ENCODE results near the gene C6orf62. TPM values are rescaled to one million over a fixed set of nuclear protein-coding genes. Genes with fewer than 3 reads are reported as not detected.
"Not testable (repeated sequence)": the region's sequence is repeated elsewhere in the genome, so short reads cannot be mapped to it uniquely, and the experiment has no call there.

Gene C6orf62
- polyA plus RNA-seq, 1 of the 3 experiments (the other 2 are of a cell fraction), result 36.0 TPM

- H3K27ac ChIP-seq (ENCODE audit: low read depth in 2 of 2, low read length in 1 of 2); DNase-seq; H3K4me2 ChIP-seq; H3K9me3 ChIP-seq; H3K79me2 ChIP-seq (ENCODE audit: insufficient read depth); H3K4me3 ChIP-seq (ENCODE audit: low read depth in 2 of 2, low read length in 1 of 2); H3K4me1 ChIP-seq (ENCODE audit: control insufficient read depth in 1 of 2, insufficient read depth in 2 of 2, low read depth in 1 of 2, low read length in 1 of 2); H2AFZ ChIP-seq (ENCODE audit: low read depth); H3K9me2 ChIP-seq; H3K9ac ChIP-seq; H4K20me1 ChIP-seq (ENCODE audit: insufficient read depth); CTCF ChIA-PET; POLR2A ChIA-PET; H3K27me3 ChIP-seq (ENCODE audit: insufficient read depth); H3F3A ChIP-seq (replicated peaks; ENCODE audit: insufficient read depth); H3K36me3 ChIP-seq (replicated peaks in 1 of 2; ENCODE audit: control insufficient read depth in 1 of 2, insufficient read depth in 2 of 2, low read length in 1 of 2): not testable (repeated sequence)
- 89% methylated on average over 4 of the region's 4 CpGs for WGBS (ENCODE audit: low lambda C conversion rate)
Measured at GRCh38 chr6:24734710-24735109, 15.8 kb upstream of the C6orf62 start.

DNA sequence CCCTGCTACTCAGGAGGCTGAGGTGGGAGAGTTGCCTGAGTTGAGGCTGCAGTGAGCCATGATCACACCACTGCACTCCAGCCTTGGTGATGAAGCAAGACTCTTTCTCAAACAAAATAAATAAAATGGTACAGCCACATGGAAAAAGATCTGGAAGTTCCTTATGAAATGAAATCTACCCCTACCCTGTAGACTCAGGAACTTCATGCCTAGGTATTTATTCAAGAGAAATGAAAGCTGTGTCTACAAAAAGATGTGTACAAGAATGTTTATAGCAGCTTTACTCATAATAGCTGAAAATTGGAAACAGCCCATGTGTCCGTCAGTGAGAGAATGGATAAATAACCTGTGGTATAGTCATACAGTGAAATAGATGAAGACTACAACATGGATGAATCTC, 15.2 kb upstream of the C6orf62 start:
- 88% methylated on average over 1 of the region's 1 CpG for WGBS (ENCODE audit: low lambda C conversion rate)
- ChIA-PET CTCF (no interaction called here), POLR2A (no interaction called here)
- no peak overlapping the region for H3K27ac ChIP-seq (ENCODE audit: low read depth in 2 of 2, low read length in 1 of 2)
- no peaks in the 10 kb centered on the region for H3K9me3 ChIP-seq
- H3K9ac ChIP-seq, result no peak overlapping the region
- no peaks in the 10 kb centered on the region for H3K4me1 ChIP-seq (ENCODE audit: control insufficient read depth in 1 of 2, insufficient read depth in 2 of 2, low read depth in 1 of 2, low read length in 1 of 2)
- H3F3A ChIP-seq (replicated peaks; ENCODE audit: insufficient read depth), result no peaks in the 10 kb centered on the region
- H3K79me2 ChIP-seq (ENCODE audit: insufficient read depth), result no peaks in the 10 kb centered on the region
- DNase-seq, result no peak
- no peak overlapping the region for H2AFZ ChIP-seq (ENCODE audit: low read depth)
- no peaks in the 10 kb centered on the region for H4K20me1 ChIP-seq (ENCODE audit: insufficient read depth)
- no peak overlapping the region for H3K4me2 ChIP-seq
- no peaks in the 10 kb centered on the region for H3K9me2 ChIP-seq
- no peak for TF ChIP-seq EP300 (IDR thresholded peaks at IDR 0.05; ENCODE audit: borderline replicate concordance in 1 of 2, low read depth in 1 of 2, low read length in 1 of 2)
- TF ChIP-seq, protein P1, sequence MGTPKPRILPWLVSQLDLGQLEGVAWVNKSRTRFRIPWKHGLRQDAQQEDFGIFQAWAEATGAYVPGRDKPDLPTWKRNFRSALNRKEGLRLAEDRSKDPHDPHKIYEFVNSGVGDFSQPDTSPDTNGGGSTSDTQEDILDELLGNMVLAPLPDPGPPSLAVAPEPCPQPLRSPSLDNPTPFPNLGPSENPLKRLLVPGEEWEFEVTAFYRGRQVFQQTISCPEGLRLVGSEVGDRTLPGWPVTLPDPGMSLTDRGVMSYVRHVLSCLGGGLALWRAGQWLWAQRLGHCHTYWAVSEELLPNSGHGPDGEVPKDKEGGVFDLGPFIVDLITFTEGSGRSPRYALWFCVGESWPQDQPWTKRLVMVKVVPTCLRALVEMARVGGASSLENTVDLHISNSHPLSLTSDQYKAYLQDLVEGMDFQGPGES (IDR thresholded peaks at IDR 0.05; ENCODE audit: low read depth, low read length), result no peak
- TF ChIP-seq, protein P2, sequence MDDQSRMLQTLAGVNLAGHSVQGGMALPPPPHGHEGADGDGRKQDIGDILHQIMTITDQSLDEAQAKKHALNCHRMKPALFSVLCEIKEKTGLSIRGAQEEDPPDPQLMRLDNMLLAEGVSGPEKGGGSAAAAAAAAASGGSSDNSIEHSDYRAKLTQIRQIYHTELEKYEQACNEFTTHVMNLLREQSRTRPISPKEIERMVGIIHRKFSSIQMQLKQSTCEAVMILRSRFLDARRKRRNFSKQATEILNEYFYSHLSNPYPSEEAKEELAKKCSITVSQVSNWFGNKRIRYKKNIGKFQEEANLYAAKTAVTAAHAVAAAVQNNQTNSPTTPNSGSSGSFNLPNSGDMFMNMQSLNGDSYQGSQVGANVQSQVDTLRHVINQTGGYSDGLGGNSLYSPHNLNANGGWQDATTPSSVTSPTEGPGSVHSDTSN (IDR thresholded peaks at IDR 0.05), result no peak
- TF ChIP-seq EZH2phosphoT487 (IDR thresholded peaks at IDR 0.05; ENCODE audit: borderline replicate concordance, low read depth), result no peak
- TF ChIP-seq MXI1 (IDR thresholded peaks at IDR 0.05; ENCODE audit: low read depth, low read length), result no peak
- TF ChIP-seq RAD21 (IDR thresholded peaks at IDR 0.05; ENCODE audit: low read length), result no peak
- TF ChIP-seq FOXJ3 (CRISPR knock-in tag; IDR thresholded peaks at IDR 0.05), result no peak
- TF ChIP-seq RCOR1 (IDR thresholded peaks at IDR 0.05; ENCODE audit: low read length), result no peak
- TF ChIP-seq FOXM1 (IDR thresholded peaks at IDR 0.05; ENCODE audit: low read depth), result no peak
- TF ChIP-seq CTCF (IDR thresholded peaks at IDR 0.05), result no peak
- TF ChIP-seq GATA2 (CRISPR knock-in tag; IDR thresholded peaks at IDR 0.05), result no peak
- TF ChIP-seq, protein P3, sequence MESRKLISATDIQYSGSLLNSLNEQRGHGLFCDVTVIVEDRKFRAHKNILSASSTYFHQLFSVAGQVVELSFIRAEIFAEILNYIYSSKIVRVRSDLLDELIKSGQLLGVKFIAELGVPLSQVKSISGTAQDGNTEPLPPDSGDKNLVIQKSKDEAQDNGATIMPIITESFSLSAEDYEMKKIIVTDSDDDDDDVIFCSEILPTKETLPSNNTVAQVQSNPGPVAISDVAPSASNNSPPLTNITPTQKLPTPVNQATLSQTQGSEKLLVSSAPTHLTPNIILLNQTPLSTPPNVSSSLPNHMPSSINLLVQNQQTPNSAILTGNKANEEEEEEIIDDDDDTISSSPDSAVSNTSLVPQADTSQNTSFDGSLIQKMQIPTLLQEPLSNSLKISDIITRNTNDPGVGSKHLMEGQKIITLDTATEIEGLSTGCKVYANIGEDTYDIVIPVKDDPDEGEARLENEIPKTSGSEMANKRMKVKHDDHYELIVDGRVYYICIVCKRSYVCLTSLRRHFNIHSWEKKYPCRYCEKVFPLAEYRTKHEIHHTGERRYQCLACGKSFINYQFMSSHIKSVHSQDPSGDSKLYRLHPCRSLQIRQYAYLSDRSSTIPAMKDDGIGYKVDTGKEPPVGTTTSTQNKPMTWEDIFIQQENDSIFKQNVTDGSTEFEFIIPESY (IDR thresholded peaks at IDR 0.05; ENCODE audit: borderline replicate concordance, low read depth), result no peak
- no peaks in the 10 kb centered on the region for H3K36me3 ChIP-seq (replicated peaks in 1 of 2; ENCODE audit: control insufficient read depth in 1 of 2, insufficient read depth in 2 of 2, low read length in 1 of 2)
- no peaks in the 10 kb centered on the region for H3K27me3 ChIP-seq (ENCODE audit: insufficient read depth)
- H3K4me3 ChIP-seq (ENCODE audit: low read depth in 2 of 2, low read length in 1 of 2), result no peak overlapping the region

DNA sequence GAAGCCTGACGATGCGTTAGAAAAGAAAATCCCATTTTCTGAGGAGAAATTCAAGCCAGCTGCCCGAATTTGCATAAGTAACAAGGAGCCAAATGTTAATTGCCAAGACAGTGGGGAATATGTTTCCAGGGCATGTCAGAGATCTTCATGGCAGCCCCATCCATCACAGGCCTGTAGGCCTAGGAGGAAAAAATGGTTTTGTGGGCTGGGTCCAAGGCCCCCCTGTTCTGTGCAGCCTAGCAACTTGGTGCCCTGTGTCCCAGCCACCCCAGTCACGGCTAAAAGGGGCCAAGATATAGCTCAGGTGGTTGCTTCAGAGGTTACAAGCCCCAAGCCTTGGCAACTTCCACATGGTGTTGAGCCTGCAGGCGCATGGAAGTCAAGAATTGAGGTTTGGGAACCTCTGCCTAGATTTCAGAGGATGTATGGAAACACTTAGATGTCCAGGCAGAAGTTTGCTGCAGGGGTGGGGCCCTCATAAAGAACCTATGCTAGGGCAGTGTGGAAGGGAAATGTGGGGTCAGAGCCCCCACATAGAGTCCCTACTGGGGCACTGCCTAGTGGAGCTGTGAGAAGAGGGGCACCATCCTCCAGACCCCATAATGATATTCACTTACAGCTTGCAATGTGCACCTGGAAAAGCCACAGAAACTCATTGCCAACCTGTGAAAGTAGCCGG, 12.6 kb upstream of the C6orf62 start:
- H3K4me1 ChIP-seq (ENCODE audit: control insufficient read depth in 1 of 2, insufficient read depth in 2 of 2, low read depth in 1 of 2, low read length in 1 of 2); H4K20me1 ChIP-seq (ENCODE audit: insufficient read depth); H3K4me2 ChIP-seq; H3K9me3 ChIP-seq; H3F3A ChIP-seq (replicated peaks; ENCODE audit: insufficient read depth); H3K27me3 ChIP-seq (ENCODE audit: insufficient read depth); POLR2A ChIA-PET; H3K36me3 ChIP-seq (replicated peaks in 1 of 2; ENCODE audit: control insufficient read depth in 1 of 2, insufficient read depth in 2 of 2, low read length in 1 of 2); DNase-seq; H3K27ac ChIP-seq (ENCODE audit: low read depth in 2 of 2, low read length in 1 of 2); H3K79me2 ChIP-seq (ENCODE audit: insufficient read depth); H2AFZ ChIP-seq (ENCODE audit: low read depth); H3K9me2 ChIP-seq; H3K4me3 ChIP-seq (ENCODE audit: low read depth in 2 of 2, low read length in 1 of 2); H3K9ac ChIP-seq: not testable (repeated sequence)
- 54% methylated on average over 6 of the region's 6 CpGs for WGBS (ENCODE audit: low lambda C conversion rate)
- CTCF ChIA-PET, result interaction anchor here (1.5 kb wide), 1 partner anchor 339 kb away, joined by 3 read pairs; no protein-coding TSS in a partner anchor
